Measurements from ENCODE around the gene ADAMTS2. TPM values are rescaled to one million over a fixed set of nuclear protein-coding genes. Genes with fewer than 3 reads are reported as not detected.

Gene ADAMTS2
- total RNA-seq, 1 donor from 2014 or later, result 8.2 TPM

DNA sequence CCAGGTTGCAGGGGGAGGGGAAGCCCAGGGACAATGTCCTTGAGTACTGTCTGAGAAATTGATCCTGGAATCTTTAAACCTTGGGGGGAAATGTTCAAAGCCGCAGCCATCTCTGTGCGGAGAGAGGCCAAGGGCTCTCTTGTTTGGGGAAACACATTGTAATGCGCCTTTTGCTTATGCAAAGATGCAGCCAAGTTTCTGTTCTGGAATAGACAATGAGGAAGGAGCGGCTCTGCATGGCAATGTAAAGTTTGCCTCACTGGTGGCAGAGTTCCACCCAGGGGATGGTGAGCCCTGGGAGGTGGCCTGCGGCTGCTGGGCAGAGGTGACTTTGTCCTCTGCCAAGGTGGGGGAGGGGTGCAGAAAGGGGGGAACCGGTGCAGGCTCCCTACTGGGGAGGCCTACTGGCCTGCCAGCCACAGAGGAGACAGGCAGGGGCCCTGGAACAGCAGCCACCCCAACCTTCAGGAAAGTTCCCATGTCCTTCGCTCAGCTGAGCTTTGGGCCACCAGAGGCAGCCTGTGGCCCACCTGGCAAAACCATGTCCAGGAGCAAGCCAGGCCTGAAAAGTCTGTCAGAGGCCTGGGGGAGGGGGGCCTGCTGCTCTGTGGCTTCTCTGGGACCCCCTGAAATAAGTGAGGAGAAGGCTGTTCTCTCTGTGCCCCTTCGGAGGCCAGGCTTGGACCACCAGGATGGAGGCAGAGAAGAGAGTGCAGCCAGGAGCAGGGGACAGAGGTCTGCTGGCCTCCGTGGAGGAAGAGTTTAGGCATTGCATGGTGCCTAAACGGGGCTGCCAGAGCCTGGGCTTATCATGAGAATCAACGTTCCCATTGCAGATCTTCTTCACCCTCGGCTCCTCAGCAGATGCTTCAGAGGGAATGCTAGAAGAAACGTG is 157.3 kb downstream of the ADAMTS2 start:
- Mint-ChIP-seq H3K9me3 (no peaks in the 10 kb centered on the region), H3K4me3 (no peak overlapping the region), H3K27ac (no peak overlapping the region), H3K36me3 (no peaks in the 10 kb centered on the region), H3K4me1 (peaks cover 14% of the 10 kb centered on the region), H3K27me3 (ENCODE audit: low read depth) (no peaks in the 10 kb centered on the region)
- no peak for DNase-seq (ENCODE audit: low spot score in 2 of 2, unreplicated experiment in 2 of 2)
- TF ChIP-seq, protein P1, sequence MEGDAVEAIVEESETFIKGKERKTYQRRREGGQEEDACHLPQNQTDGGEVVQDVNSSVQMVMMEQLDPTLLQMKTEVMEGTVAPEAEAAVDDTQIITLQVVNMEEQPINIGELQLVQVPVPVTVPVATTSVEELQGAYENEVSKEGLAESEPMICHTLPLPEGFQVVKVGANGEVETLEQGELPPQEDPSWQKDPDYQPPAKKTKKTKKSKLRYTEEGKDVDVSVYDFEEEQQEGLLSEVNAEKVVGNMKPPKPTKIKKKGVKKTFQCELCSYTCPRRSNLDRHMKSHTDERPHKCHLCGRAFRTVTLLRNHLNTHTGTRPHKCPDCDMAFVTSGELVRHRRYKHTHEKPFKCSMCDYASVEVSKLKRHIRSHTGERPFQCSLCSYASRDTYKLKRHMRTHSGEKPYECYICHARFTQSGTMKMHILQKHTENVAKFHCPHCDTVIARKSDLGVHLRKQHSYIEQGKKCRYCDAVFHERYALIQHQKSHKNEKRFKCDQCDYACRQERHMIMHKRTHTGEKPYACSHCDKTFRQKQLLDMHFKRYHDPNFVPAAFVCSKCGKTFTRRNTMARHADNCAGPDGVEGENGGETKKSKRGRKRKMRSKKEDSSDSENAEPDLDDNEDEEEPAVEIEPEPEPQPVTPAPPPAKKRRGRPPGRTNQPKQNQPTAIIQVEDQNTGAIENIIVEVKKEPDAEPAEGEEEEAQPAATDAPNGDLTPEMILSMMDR (IDR thresholded peaks at IDR 0.05; ENCODE audit: unreplicated experiment), result no peak

DNA sequence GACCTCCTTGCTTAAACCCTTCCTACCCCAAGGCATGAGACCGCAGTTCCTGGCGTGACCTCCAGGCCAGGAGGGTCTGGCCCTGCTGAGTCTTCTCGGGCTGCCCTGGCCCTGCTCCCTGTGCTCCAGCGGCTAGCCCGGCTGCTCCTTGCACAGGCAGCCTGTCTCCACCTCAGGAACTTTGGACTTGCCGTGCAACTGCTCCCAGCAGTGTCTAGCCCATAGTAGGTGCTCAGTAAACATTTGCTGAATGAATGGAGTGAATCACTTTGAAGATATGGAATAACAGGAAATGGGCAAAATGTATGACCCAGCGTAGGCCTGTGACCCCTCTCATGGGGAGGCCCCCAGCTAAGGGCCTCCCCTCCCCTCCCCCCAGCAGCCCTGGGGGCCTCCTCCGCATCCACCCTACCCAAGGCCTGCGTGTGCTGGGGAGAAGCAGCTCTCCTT is 158.0 kb downstream of the ADAMTS2 start:
- Mint-ChIP-seq H3K4me1 (peaks cover 14% of the 10 kb centered on the region), H3K36me3 (no peaks in the 10 kb centered on the region)
- DNase-seq (ENCODE audit: low spot score in 2 of 2, unreplicated experiment in 2 of 2), result no peak

DNA sequence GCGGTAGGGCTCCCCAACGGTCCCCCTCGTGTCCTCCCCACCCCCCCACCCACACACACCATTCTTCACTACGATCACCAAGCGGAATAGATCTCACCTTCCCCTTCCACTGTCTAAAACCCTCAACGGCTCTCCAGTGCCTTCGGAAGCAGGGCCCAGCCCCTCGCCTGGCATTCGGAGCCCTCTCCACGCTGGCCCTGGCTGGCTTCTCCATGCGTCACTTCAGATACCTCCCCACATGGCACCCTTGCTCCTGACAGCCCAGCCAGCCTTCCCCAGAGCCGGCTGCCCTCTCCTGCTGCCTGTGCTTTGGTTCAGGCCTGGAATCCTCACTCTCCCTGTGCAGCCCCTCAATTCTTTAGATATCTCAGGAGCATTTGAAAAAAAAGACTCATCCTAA is 158.5 kb downstream of the ADAMTS2 start:
- no peaks in the 10 kb centered on the region for H3K36me3 Mint-ChIP-seq
- no peak overlapping the region for H3K4me3 Mint-ChIP-seq
- TF ChIP-seq, protein P1 (IDR thresholded peaks at IDR 0.05; ENCODE audit: unreplicated experiment), result no peak
- no peaks in the 10 kb centered on the region for H3K27me3 Mint-ChIP-seq (ENCODE audit: low read depth)
- peak overlapping the region; percentile 8 for H3K27ac Mint-ChIP-seq
- no peak for DNase-seq (ENCODE audit: low spot score in 2 of 2, unreplicated experiment in 2 of 2)
- H3K9me3 Mint-ChIP-seq, result no peaks in the 10 kb centered on the region
- peaks cover 14% of the 10 kb centered on the region for H3K4me1 Mint-ChIP-seq

More for the DNA sequence above, 158.0 kb downstream of the ADAMTS2 start:
- Mint-ChIP-seq H3K27me3 (ENCODE audit: low read depth) (no peaks in the 10 kb centered on the region), H3K4me3 (no peak overlapping the region), H3K27ac (peak overlapping the region; percentile 8), H3K9me3 (no peaks in the 10 kb centered on the region)
- TF ChIP-seq, protein P1 (IDR thresholded peaks at IDR 0.05; ENCODE audit: unreplicated experiment), result peak; percentile 53

DNA sequence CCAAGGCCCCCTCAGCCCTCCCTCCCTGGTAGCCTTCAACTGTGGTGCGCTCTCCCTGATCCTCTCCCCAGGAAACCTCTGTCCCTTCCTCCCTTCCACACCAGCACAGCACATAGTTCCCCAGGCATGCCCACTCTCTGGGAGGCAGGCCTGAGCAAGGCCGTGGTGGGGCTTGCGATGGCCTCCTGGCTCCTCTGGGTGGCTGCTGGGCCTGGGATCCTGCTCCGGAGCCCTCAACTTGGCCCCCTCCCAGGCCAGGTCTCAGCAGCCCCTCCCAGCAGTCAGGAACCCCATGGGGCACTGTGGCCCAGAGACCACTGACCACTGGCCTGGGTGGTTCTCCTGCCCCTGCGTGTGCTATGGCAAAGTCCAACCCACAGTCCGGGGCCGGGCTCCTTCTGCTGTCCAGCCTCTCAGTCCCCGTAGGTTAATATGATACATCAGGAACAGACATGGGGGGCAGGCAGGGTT is 159.3 kb downstream of the ADAMTS2 start:
- H3K27ac Mint-ChIP-seq, result no peak overlapping the region
- TF ChIP-seq, protein P1 (IDR thresholded peaks at IDR 0.05; ENCODE audit: unreplicated experiment), result no peak
- no peak for DNase-seq (ENCODE audit: low spot score in 2 of 2, unreplicated experiment in 2 of 2)
- H3K9me3 Mint-ChIP-seq, result no peaks in the 10 kb centered on the region
- H3K4me3 Mint-ChIP-seq, result no peak overlapping the region
- no peaks in the 10 kb centered on the region for H3K27me3 Mint-ChIP-seq (ENCODE audit: low read depth)
- H3K36me3 Mint-ChIP-seq, result no peaks in the 10 kb centered on the region
- H3K4me1 Mint-ChIP-seq, result peaks cover 11% of the 10 kb centered on the region

DNA sequence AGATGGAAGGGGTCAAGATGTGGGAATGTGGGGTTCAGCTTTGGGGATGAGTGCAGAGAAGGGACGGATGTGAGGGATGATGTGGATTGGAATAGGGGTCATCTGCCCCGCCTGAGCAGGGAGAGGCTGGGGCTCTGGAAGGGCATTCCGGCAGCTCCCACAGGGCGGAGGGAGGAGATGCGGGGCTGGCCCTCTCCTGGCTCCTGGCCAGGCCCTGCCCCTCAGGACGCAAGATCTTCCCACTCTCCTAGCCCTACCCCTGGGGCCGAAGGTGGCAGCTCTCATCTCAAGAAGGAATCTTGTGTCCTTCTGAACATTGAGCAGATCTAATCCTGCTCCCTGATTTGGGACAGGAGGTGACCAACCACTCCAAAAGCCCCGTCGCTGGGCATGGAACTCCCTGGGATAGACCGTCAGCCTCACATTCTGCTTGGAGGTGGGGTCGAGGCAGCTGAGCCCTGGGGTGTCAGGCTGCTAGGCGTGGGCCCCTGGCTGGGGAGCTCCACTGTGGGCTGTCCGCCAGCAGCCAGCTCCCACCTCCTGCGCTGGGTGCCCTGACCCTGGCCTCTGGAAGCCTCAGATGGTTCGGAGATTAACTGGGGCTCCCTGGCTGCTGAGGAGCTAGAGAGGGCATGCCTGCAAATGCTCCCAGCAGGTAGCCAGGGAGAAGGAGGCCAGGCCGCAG is 159.9 kb downstream of the ADAMTS2 start:
- Mint-ChIP-seq H3K9me3 (no peaks in the 10 kb centered on the region), H3K36me3 (no peaks in the 10 kb centered on the region), H3K4me3 (no peak overlapping the region), H3K27ac (no peak overlapping the region), H3K27me3 (ENCODE audit: low read depth) (no peaks in the 10 kb centered on the region), H3K4me1 (peaks cover 11% of the 10 kb centered on the region)
- no peak for DNase-seq (ENCODE audit: low spot score in 2 of 2, unreplicated experiment in 2 of 2)
- TF ChIP-seq, protein P1 (IDR thresholded peaks at IDR 0.05; ENCODE audit: unreplicated experiment), result no peak
